HG03159 (cell line): ENCODE data around the gene SEPHS1.
"Not testable (repeated sequence)": the region's sequence is repeated elsewhere in the genome, so short reads cannot be mapped to it uniquely, and the experiment has no call there.

ENCODE experiments used
- ATAC-seq: cut with Tn5 transposase; IDR thresholded peaks from one replicate; pipeline ENCODE4 v1.9.1; 2021; ENCODE audit warnings: mild to moderate bottlenecking, moderate library complexity; ENCODE audit not compliant: unreplicated experiment

SEPHS1 gene, protein sequence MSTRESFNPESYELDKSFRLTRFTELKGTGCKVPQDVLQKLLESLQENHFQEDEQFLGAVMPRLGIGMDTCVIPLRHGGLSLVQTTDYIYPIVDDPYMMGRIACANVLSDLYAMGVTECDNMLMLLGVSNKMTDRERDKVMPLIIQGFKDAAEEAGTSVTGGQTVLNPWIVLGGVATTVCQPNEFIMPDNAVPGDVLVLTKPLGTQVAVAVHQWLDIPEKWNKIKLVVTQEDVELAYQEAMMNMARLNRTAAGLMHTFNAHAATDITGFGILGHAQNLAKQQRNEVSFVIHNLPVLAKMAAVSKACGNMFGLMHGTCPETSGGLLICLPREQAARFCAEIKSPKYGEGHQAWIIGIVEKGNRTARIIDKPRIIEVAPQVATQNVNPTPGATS

DNA sequence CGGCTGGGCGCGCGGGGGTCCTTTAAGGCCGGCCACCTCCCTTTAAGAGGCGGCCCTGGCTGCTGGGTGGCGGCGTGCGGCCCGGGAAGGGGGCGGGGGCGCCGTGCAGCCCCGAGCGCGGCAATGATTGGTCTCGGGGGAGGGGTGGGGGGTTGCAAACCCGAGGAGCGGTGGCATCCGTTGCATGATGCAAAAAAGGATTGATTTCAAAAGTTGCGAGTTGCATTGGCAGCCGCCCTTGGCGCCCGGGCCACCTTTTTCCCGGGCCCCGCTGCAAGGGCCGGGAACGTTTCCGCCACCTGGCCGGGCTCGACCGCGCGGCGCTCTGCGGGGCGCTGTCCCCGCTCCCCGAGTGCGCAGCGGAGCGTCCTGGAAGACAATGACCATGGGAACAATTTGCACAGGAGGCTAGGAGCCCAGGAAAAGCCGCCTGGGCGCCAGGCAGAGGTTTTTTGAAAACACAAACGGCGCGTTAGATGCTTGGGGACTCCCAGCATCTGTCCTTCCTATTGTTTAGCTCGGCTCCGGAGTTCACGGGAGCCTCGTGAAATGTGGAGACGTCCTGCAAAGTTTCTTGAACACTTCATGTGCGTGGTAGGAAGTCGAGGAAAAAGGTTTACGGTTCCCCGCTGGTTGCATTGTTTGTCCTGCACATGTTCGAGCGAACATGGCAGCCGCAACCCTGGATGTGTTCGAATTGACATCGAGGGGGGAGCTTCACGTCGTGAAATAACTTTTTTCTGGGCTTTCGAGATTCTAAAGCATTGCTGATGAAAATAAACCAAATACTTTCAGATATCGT is at the start of gene SEPHS1:
Gene SEPHS1 (minus strand): TSS at position 78 of the 802 bp plus-strand sequence. CDS start 3,343 bp downstream, outside the sequence.
- peak; percentile 51 for ATAC-seq

DNA sequence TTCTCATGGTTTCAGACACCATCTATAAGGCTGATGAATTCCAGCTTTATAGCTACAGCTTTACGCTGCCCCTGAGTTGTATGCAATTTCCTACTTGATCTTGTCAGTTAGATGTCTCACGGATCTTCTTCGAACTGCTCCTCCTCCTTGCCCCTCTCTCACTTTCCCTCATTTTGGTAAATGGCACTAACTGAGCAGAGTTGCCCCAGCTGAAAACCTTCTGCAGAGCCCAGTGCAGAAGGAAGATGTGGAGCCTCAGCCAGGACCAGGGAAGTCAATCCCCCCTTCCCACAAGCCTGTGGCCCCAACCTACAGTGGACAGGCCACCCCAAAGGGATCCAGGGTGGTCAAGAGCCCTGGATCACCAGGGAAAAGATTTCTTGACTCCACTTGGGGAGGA is 49.0 kb upstream of the SEPHS1 start:
- ATAC-seq = no peak

DNA sequence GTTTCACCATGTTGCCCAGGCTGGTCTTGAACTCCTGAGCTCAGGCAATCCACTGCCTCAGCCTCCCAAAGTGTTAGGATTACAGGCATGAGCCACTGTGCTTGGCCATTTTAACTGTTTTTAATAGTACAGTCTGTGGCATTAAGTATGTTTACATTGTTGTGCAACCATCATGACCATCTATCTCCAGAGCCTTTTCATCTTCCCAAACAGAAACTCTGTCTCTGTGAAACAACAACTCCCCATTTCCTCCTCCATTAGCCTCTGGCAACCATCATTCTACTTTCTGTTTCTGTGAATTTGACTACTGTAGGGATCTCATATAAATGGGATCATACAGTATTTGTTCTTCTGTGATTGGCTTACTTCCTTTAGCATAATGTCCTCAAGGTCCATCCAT is 48.3 kb upstream of the SEPHS1 start:
- ATAC-seq = no peak

- no peak for ATAC-seq
Measured at GRCh38 chr10:13395540-13395939, 47.4 kb upstream of the SEPHS1 start.

DNA sequence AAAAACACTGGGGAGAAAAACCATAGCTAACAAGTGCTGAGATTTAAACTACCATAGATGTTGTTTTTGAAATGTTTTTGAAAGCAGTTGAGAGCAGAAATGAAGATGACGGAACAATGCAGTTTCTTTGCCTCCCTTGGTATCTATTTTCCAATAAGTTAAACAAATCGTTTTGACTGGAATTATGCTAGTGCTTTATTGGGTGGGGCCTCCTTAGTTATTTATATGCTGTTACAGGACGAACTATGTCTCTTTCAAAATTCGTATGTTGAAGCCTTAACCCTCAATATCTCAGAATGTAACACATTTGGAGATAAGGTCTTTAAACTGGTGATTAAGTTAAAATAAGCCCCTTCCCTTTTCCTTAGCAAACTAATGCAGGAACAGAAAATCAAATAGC is 45.5 kb upstream of the SEPHS1 start:
- ATAC-seq = no peak

DNA sequence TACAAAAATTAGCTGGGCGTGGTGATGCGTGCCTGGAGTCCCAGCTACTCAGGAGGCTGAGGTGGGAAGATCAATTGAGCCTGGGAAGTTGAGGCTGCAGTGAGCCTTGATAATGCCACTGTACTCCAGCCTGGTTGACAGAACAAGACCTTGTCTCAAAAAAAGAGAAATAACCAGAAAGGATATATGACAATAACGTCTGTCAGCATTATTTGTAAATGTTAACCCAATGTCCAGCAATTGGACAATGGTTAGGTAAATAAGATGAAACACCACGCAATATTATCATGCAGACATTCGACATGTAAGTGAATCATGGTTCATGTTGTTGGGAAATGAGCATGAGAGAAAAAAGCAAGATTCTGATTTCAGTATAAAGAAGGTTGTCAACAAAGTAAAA is 44.6 kb upstream of the SEPHS1 start:
- ATAC-seq = no peak

GRCh38 chr10:13390604-13391522 is 42.8 kb upstream of the SEPHS1 start:
- ATAC-seq = no peak

DNA sequence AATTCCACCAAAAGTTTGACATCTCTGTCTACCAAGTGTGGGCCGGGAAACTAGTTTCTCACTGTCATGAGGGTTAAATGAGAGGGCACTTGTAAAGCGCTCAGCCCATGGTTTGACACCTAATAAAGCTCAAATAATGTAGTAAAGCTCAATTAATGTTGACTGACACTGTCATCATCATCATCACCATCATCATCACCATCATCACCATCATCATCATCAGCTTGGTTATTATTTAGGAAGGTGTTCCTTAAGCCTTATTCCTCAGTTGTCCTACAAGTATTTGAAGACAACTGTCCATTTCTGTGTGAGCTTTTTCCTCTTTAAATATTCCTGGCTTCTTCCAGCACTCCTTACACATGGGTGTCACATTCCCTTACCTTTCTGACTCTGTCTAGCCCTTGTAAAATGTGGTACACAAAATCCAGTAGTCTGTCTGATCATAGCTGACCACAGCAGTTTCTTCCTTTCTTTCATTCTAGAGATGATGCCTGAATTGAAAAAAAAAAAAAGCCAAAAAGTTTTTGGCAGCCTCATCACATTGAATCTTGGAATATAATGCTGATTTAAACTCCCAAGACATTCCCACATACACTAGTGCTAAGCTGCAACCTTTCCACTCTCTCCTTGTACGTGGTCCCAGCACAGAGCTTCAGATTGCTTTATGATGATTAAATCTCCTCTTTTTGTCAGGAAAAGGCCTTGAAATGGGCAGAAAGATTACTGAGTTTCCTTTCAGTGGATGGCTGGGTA is 40.6 kb upstream of the SEPHS1 start:
- no peak for ATAC-seq

DNA sequence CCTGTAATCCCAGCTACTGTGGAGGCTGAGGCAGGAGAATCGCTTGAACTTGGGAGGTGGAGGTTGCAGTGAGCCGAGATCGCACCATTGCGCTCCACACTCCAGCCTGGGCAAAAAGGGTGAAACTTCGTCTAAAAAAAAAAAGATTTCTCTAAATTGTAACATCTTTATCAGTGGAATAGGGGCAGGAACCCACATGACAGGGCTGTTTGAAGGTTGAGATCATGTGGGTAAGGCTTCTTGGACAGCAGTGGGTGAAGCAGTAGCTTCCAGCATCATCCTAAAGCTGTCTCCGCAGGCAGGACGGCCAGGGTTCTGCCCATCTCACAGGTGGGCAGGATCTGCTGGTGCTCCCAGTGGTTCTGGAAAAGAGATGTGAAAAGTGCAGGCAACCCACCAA is 37.9 kb upstream of the SEPHS1 start:
- no peak for ATAC-seq

DNA sequence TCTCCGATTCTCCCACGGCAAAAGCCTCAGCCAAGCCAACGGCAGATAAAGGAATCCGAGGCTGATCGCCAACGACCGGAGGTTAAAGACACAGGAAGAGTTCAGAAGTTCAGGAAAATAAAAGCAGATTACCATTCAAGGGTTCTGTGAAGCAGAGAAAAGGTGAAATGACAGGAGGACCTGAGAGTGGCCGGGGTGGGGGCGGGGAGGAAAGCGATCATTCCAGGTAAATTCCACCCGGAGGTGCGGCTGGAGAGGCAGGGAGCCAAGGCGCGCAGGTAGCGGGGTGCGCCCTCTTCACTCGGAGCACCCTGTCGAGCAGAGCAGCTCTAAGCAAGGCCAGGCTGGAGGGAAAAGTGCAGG is 35.3 kb upstream of the SEPHS1 start:
- ATAC-seq = no peak

- ATAC-seq = no peak
Measured at GRCh38 chr10:13382703-13383398, 34.8 kb upstream of the SEPHS1 start.

- not testable (repeated sequence) for ATAC-seq
Measured at GRCh38 chr10:13379061-13379460, 31.0 kb upstream of the SEPHS1 start.

- no peak for ATAC-seq
Measured at GRCh38 chr10:13376746-13377145, 28.7 kb upstream of the SEPHS1 start.

GRCh38 chr10:13376297-13376696 is 28.2 kb upstream of the SEPHS1 start:
- ATAC-seq = no peak

GRCh38 chr10:13375791-13376190 is 27.7 kb upstream of the SEPHS1 start:
- no peak for ATAC-seq

DNA sequence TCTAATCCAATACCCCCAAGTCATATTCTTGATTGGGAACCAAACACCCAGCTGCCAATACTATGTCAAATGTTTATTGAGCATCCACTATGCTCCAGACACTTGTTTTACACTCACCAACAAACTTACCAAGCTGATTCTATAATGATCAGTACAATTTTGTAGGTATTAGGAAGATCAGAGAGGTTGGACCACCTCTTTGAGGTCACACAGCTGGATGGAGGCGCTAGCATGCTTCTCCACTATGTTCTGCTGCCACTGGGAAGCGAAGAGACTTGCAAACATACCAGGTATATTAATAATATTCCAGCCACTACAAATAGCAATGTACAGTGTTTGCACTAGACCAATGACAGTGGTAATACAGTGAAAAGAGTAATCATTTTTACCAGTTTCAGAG is 25.6 kb upstream of the SEPHS1 start:
- no peak for ATAC-seq

GRCh38 chr10:13372524-13372923 is 24.4 kb upstream of the SEPHS1 start:
- ATAC-seq = no peak

- ATAC-seq = no peak
Measured at GRCh38 chr10:13371897-13372470, 23.9 kb upstream of the SEPHS1 start.

- no peak for ATAC-seq
Measured at GRCh38 chr10:13366891-13367290, 18.8 kb upstream of the SEPHS1 start.
